HEK293 (cell line): Measurements from ENCODE around the gene PAK4.

ENCODE experiments used
- PATZ1 ChIP-seq: fragments of 450-650 bp; formaldehyde crosslinking; IDR thresholded peaks from 2 replicates; pipeline ENCODE4 v1.5.1; 2016; ENCODE audit warnings: missing biosample characterization, missing genetic modification characterization
- PRDM1 ChIP-seq: fragments of 450-650 bp; formaldehyde crosslinking; IDR thresholded peaks from 2 replicates; pipeline ENCODE4; 2016; ENCODE audit warnings: missing biosample characterization, missing genetic modification characterization
- TCF7L2 ChIP-seq: IDR thresholded peaks from 2 replicates; pipeline ENCODE4 v1.6.1; 2011; ENCODE audit warnings: low read depth, mild to moderate bottlenecking, inconsistent platforms, low read length, moderate library complexity, borderline replicate concordance
- YY1 ChIP-seq: fragments of 450-650 bp; formaldehyde crosslinking; IDR thresholded peaks from 2 replicates; pipeline ENCODE4 v1.5.1; 2018; ENCODE audit warnings: missing biosample characterization, missing genetic modification characterization
- ZNF112 ChIP-seq: fragments of 450-650 bp; formaldehyde crosslinking; IDR thresholded peaks from 2 replicates; pipeline ENCODE4 v1.5.0; 2017; ENCODE audit warnings: missing biosample characterization, missing genetic modification characterization
- ZNF121 ChIP-seq: fragments of 450-650 bp; formaldehyde crosslinking; IDR thresholded peaks from 2 replicates; pipeline ENCODE4 v1.5.1; 2016; ENCODE audit warnings: missing biosample characterization, missing genetic modification characterization
- ZNF2 ChIP-seq: fragments of 450-650 bp; formaldehyde crosslinking; IDR thresholded peaks from 2 replicates; pipeline ENCODE4 v1.5.1; 2016; ENCODE audit warnings: missing biosample characterization, missing genetic modification characterization
- ZNF24 ChIP-seq: fragments of 450-650 bp; formaldehyde crosslinking; IDR thresholded peaks from 2 replicates; pipeline ENCODE4 v1.5.1; 2016; ENCODE audit warnings: missing biosample characterization, missing genetic modification characterization
- ZNF248 ChIP-seq: fragments of 450-650 bp; formaldehyde crosslinking; IDR thresholded peaks from 2 replicates; pipeline ENCODE4 v1.5.1; 2017; ENCODE audit warnings: missing biosample characterization, missing genetic modification characterization
- ZNF280C ChIP-seq: fragments of 450-650 bp; formaldehyde crosslinking; IDR thresholded peaks from 2 replicates; pipeline ENCODE4 v1.5.1; 2016; ENCODE audit warnings: missing biosample characterization, missing genetic modification characterization
- ZNF366 ChIP-seq: fragments of 450-650 bp; formaldehyde crosslinking; conservative IDR thresholded peaks from 2 replicates; pipeline ENCODE4 v1.5.1; 2016; ENCODE audit warnings: missing biosample characterization, missing genetic modification characterization
- ZNF423 ChIP-seq: fragments of 450-650 bp; formaldehyde crosslinking; IDR thresholded peaks from 2 replicates; pipeline ENCODE4 v1.5.1; 2016; ENCODE audit warnings: missing biosample characterization, missing genetic modification characterization
- ZNF433 ChIP-seq: fragments of 450-650 bp; formaldehyde crosslinking; IDR thresholded peaks from 2 replicates; pipeline ENCODE4 v1.5.1; 2016; ENCODE audit warnings: missing biosample characterization, missing genetic modification characterization, low read depth
- ZNF501 ChIP-seq: fragments of 450-650 bp; formaldehyde crosslinking; IDR thresholded peaks from 2 replicates; pipeline ENCODE4 v1.5.1; 2016; ENCODE audit warnings: missing biosample characterization, missing genetic modification characterization
- ZNF544 ChIP-seq: fragments of 450-650 bp; formaldehyde crosslinking; IDR thresholded peaks from 2 replicates; pipeline ENCODE4 v1.5.0; 2017; ENCODE audit warnings: missing biosample characterization, missing genetic modification characterization
- ZNF629 ChIP-seq: fragments of 450-650 bp; formaldehyde crosslinking; IDR thresholded peaks from 2 replicates; pipeline ENCODE4 v1.5.1; 2017; ENCODE audit warnings: missing biosample characterization, missing genetic modification characterization
- ZNF76 ChIP-seq: fragments of 450-650 bp; formaldehyde crosslinking; IDR thresholded peaks from 2 replicates; pipeline ENCODE4; 2016; ENCODE audit warnings: low read depth, missing biosample characterization, missing genetic modification characterization, borderline replicate concordance
- ZNF768 ChIP-seq: fragments of 450-650 bp; formaldehyde crosslinking; IDR thresholded peaks from 2 replicates; pipeline ENCODE4 v1.5.1; 2018; ENCODE audit warnings: missing biosample characterization, mild to moderate bottlenecking, missing genetic modification characterization
- ZNF792 ChIP-seq: fragments of 450-650 bp; formaldehyde crosslinking; IDR thresholded peaks from 2 replicates; pipeline ENCODE4 v1.5.1; 2016; ENCODE audit warnings: missing biosample characterization, missing genetic modification characterization
- ZSCAN16 ChIP-seq: fragments of 450-650 bp; formaldehyde crosslinking; IDR thresholded peaks from 2 replicates; pipeline ENCODE4 v1.5.1; 2016; ENCODE audit warnings: missing biosample characterization, missing genetic modification characterization
- ZSCAN30 ChIP-seq: fragments of 450-650 bp; IDR thresholded peaks from 2 replicates; pipeline ENCODE4 v1.5.1; 2018; ENCODE audit warnings: missing biosample characterization, mild to moderate bottlenecking, missing genetic modification characterization, moderate library complexity
- TF ChIP-seq, protein P1 (sequence below): fragments of 450-650 bp; formaldehyde crosslinking; IDR thresholded peaks from 2 replicates; pipeline ENCODE4 v1.5.1; 2016; ENCODE audit warnings: missing biosample characterization, missing genetic modification characterization
- TF ChIP-seq, protein P2 (sequence below): fragments of 450-650 bp; formaldehyde crosslinking; IDR thresholded peaks from 2 replicates; pipeline ENCODE4 v1.5.1; 2016; ENCODE audit warnings: missing biosample characterization, missing genetic modification characterization
- TF ChIP-seq, protein P3 (sequence below): fragments of 450-650 bp; formaldehyde crosslinking; IDR thresholded peaks from 2 replicates; pipeline ENCODE4 v1.5.1; 2016; ENCODE audit warnings: missing biosample characterization, missing genetic modification characterization, borderline replicate concordance
- TF ChIP-seq, protein P4 (sequence below): fragments of 450-650 bp; formaldehyde crosslinking; IDR thresholded peaks from 2 replicates; pipeline ENCODE4 v1.5.1; 2016; ENCODE audit warnings: missing biosample characterization, missing genetic modification characterization
- TF ChIP-seq, protein P5 (sequence below): fragments of 450-650 bp; IDR thresholded peaks from 2 replicates; pipeline ENCODE4 v1.5.1; 2018; ENCODE audit warnings: missing biosample characterization, mild to moderate bottlenecking, missing genetic modification characterization
- TF ChIP-seq, protein P6 (sequence below): fragments of 450-650 bp; formaldehyde crosslinking; IDR thresholded peaks from 2 replicates; pipeline ENCODE4 v1.5.1; 2016; ENCODE audit warnings: missing biosample characterization, missing genetic modification characterization
- TF ChIP-seq, protein P7 (sequence below): fragments of 450-650 bp; formaldehyde crosslinking; IDR thresholded peaks from 2 replicates; pipeline ENCODE4 v1.5.1; 2017; ENCODE audit warnings: missing biosample characterization, missing genetic modification characterization

The PAK4 gene

DNA sequence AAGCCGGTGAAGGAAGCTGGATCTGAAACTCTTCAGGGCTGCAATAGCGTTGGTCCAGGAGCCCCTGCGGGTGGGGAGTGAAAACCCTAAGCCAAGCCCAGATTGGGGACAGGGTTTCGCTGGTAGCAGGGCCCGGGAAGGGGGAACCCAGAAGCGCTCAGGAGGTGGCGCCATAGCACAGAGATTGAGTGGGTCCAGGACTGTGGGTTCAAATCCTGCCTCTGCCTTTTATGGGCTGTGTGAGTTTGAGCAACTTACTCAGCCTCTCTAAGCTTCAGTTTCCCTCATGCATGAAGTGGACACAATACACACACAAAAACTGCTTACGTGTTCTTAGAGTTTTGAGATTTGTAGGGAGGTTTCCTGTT is 86.8 kb downstream of the PAK4 start (continued):
- TF ChIP-seq ZNF76 (tag by site-specific recombination): no peak
- no peak for TF ChIP-seq ZNF121 (tag by site-specific recombination)
- TF ChIP-seq, protein P1, sequence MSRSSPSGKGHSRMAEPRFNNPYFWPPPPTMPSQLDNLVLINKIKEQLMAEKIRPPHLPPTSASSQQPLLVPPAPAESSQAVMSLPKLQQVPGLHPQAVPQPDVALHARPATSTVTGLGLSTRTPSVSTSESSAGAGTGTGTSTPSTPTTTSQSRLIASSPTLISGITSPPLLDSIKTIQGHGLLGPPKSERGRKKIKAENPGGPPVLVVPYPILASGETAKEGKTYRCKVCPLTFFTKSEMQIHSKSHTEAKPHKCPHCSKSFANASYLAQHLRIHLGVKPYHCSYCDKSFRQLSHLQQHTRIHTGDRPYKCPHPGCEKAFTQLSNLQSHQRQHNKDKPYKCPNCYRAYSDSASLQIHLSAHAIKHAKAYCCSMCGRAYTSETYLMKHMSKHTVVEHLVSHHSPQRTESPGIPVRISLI (tag by site-specific recombination): no peak
- TF ChIP-seq ZNF112 (tag by site-specific recombination): no peak
- TF ChIP-seq ZSCAN30 (tag by site-specific recombination): peak; percentile 71
- 0 out of 2 replicates have a peak, but pooled peaks have one; percentile 31 for TF ChIP-seq ZNF2 (tag by site-specific recombination)
- no peak for TF ChIP-seq ZNF792
- no peak for TF ChIP-seq ZNF280C (tag by site-specific recombination)
- no peak for TF ChIP-seq PRDM1 (tag by site-specific recombination)
- TF ChIP-seq, protein P2, sequence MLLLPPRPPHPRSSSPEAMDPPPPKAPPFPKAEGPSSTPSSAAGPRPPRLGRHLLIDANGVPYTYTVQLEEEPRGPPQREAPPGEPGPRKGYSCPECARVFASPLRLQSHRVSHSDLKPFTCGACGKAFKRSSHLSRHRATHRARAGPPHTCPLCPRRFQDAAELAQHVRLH: peak; percentile 97
- TF ChIP-seq ZNF24 (tag by site-specific recombination): no peak
- no peak for TF ChIP-seq TCF7L2
- TF ChIP-seq, protein P3, sequence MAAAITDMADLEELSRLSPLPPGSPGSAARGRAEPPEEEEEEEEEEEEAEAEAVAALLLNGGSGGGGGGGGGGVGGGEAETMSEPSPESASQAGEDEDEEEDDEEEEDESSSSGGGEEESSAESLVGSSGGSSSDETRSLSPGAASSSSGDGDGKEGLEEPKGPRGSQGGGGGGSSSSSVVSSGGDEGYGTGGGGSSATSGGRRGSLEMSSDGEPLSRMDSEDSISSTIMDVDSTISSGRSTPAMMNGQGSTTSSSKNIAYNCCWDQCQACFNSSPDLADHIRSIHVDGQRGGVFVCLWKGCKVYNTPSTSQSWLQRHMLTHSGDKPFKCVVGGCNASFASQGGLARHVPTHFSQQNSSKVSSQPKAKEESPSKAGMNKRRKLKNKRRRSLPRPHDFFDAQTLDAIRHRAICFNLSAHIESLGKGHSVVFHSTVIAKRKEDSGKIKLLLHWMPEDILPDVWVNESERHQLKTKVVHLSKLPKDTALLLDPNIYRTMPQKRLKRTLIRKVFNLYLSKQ (tag by site-specific recombination): no peak
- TF ChIP-seq ZNF433 (tag by site-specific recombination): no peak
- TF ChIP-seq, protein P4, sequence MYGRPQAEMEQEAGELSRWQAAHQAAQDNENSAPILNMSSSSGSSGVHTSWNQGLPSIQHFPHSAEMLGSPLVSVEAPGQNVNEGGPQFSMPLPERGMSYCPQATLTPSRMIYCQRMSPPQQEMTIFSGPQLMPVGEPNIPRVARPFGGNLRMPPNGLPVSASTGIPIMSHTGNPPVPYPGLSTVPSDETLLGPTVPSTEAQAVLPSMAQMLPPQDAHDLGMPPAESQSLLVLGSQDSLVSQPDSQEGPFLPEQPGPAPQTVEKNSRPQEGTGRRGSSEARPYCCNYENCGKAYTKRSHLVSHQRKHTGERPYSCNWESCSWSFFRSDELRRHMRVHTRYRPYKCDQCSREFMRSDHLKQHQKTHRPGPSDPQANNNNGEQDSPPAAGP (tag by site-specific recombination): no peak
- no peak for TF ChIP-seq ZSCAN16 (tag by site-specific recombination)
- TF ChIP-seq, protein P5, sequence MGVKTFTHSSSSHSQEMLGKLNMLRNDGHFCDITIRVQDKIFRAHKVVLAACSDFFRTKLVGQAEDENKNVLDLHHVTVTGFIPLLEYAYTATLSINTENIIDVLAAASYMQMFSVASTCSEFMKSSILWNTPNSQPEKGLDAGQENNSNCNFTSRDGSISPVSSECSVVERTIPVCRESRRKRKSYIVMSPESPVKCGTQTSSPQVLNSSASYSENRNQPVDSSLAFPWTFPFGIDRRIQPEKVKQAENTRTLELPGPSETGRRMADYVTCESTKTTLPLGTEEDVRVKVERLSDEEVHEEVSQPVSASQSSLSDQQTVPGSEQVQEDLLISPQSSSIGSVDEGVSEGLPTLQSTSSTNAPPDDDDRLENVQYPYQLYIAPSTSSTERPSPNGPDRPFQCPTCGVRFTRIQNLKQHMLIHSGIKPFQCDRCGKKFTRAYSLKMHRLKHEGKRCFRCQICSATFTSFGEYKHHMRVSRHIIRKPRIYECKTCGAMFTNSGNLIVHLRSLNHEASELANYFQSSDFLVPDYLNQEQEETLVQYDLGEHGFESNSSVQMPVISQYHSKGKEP: no peak
- peak; percentile 96; the same call in 1 of the 2 replicates for TF ChIP-seq ZNF768 (tag by site-specific recombination)
- TF ChIP-seq PATZ1 (tag by site-specific recombination): peak; percentile 23; the same call in 1 of the 2 replicates
- TF ChIP-seq ZNF629 (tag by site-specific recombination): 0 out of 2 replicates have a peak, but pooled peaks have one; percentile 30
- no peak for TF ChIP-seq ZNF248 (tag by site-specific recombination)
- no peak for TF ChIP-seq ZNF501 (tag by site-specific recombination)
- TF ChIP-seq, protein P6, sequence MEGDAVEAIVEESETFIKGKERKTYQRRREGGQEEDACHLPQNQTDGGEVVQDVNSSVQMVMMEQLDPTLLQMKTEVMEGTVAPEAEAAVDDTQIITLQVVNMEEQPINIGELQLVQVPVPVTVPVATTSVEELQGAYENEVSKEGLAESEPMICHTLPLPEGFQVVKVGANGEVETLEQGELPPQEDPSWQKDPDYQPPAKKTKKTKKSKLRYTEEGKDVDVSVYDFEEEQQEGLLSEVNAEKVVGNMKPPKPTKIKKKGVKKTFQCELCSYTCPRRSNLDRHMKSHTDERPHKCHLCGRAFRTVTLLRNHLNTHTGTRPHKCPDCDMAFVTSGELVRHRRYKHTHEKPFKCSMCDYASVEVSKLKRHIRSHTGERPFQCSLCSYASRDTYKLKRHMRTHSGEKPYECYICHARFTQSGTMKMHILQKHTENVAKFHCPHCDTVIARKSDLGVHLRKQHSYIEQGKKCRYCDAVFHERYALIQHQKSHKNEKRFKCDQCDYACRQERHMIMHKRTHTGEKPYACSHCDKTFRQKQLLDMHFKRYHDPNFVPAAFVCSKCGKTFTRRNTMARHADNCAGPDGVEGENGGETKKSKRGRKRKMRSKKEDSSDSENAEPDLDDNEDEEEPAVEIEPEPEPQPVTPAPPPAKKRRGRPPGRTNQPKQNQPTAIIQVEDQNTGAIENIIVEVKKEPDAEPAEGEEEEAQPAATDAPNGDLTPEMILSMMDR (tag by site-specific recombination): peak; percentile 76
- TF ChIP-seq ZNF423 (tag by site-specific recombination): no peak
- TF ChIP-seq ZNF366: no peak
- TF ChIP-seq, protein P7, sequence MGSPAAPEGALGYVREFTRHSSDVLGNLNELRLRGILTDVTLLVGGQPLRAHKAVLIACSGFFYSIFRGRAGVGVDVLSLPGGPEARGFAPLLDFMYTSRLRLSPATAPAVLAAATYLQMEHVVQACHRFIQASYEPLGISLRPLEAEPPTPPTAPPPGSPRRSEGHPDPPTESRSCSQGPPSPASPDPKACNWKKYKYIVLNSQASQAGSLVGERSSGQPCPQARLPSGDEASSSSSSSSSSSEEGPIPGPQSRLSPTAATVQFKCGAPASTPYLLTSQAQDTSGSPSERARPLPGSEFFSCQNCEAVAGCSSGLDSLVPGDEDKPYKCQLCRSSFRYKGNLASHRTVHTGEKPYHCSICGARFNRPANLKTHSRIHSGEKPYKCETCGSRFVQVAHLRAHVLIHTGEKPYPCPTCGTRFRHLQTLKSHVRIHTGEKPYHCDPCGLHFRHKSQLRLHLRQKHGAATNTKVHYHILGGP (tag by site-specific recombination): no peak
- TF ChIP-seq ZNF544 (tag by site-specific recombination): no peak
- TF ChIP-seq YY1 (tag by site-specific recombination): no peak
